Loucy (cell line): Measurements from ENCODE around the gene TMCC3.

Experiments used
- H2AFZ ChIP-seq: fragments of 200-600 bp; sonication (generic); 2 replicates; pipeline ENCODE4 v1.6.0; 2016; ENCODE audit warnings: antibody characterized with exemption, mild to moderate bottlenecking, low read length, moderate library complexity
- H3F3A ChIP-seq: fragments of 200-600 bp; 2 replicates; pipeline ENCODE4 v1.6.0; 2016; ENCODE audit warnings: antibody characterized with exemption, low read depth, mild to moderate bottlenecking
- H3K27me3 ChIP-seq: fragments of 200-600 bp; sonication (generic); 2 replicates; pipeline ENCODE4 v1.6.1; 2014; ENCODE audit warnings: low read length, mild to moderate bottlenecking; ENCODE audit not compliant: insufficient read depth, poor library complexity, severe bottlenecking
- H3K36me3 ChIP-seq: fragments of 200-600 bp; sonication (generic); 2 replicates; pipeline ENCODE4 v1.6.1; 2016; ENCODE audit warnings: low read length; ENCODE audit not compliant: insufficient read depth
- H3K4me1 ChIP-seq: fragments of 200-600 bp; sonication (generic); 2 replicates; pipeline ENCODE4 v1.5.1; 2014; ENCODE audit warnings: low read length, mild to moderate bottlenecking; ENCODE audit not compliant: insufficient read depth, poor library complexity, severe bottlenecking
- H3K4me2 ChIP-seq: fragments of 200-600 bp; sonication (generic); 2 replicates; pipeline ENCODE4 v1.6.0; 2014; ENCODE audit warnings: antibody characterized with exemption, low read length, low read depth, mild to moderate bottlenecking; ENCODE audit not compliant: poor library complexity, severe bottlenecking
- H3K4me3 ChIP-seq: fragments of 200-600 bp; sonication (generic); 2 replicates; pipeline ENCODE4 v1.5.1; 2014; ENCODE audit warnings: low read length, mild to moderate bottlenecking, mixed read lengths; ENCODE audit not compliant: poor library complexity, severe bottlenecking
- H3K79me2 ChIP-seq: fragments of 200-600 bp; sonication (generic); 2 replicates; pipeline ENCODE4 v1.6.1; 2014; ENCODE audit warnings: low read length; ENCODE audit not compliant: insufficient read depth
- H3K9ac ChIP-seq: fragments of 200-600 bp; sonication (generic); 2 replicates; pipeline ENCODE4 v1.6.0; 2014; ENCODE audit warnings: mild to moderate bottlenecking, low read depth, low read length, moderate library complexity; ENCODE audit not compliant: poor library complexity, severe bottlenecking
- H3K9me2 ChIP-seq: fragments of 200-600 bp; sonication (generic); replicated peaks from 2 replicates; pipeline ENCODE4 v1.6.1; 2016; ENCODE audit warnings: low read depth, low read length, mixed read lengths
- H3K9me3 ChIP-seq: fragments of 200-600 bp; sonication (generic); 2 replicates; pipeline ENCODE4 v1.6.1; 2014; ENCODE audit warnings: mild to moderate bottlenecking, antibody characterized with exemption, low read length, low read depth; ENCODE audit not compliant: insufficient read depth
- H4K20me1 ChIP-seq: fragments of 200-600 bp; sonication (generic); 2 replicates; pipeline ENCODE4 v1.6.0; 2014; ENCODE audit warnings: antibody characterized with exemption, low read length, mild to moderate bottlenecking; ENCODE audit not compliant: insufficient read depth, poor library complexity, severe bottlenecking
- CTCF ChIP-seq: fragments of 200-600 bp; sonication (generic); conservative IDR thresholded peaks from 2 replicates; pipeline ENCODE4 v1.5.1; 2014; ENCODE audit warnings: mild to moderate bottlenecking, antibody characterized with exemption, low read length
- EZH2phosphoT487 ChIP-seq: fragments of 200-600 bp; IDR thresholded peaks from 2 replicates; pipeline ENCODE4 v1.6.1; 2018; ENCODE audit warnings: antibody characterized with exemption, mild to moderate bottlenecking, moderate library complexity, borderline replicate concordance

TMCC3 gene

DNA sequence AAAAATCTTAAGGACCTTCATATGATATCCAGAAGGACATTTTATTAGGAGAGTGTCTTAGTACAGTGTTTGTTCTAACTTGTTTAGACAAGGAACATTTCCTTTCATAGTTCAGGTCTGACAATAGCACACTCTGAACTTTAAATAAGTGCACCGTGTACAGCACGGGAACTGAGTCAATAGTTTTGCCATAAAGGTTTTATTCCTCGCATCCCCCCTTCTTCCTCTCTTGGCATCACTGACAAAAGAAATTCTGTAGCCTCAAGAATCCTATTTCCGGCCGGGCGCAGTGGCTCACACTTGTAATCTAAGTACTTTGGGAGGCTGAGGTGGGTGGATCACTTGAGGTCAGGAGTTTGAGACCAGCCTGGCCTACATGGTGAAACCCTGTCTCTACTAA, 58.3 kb downstream of the TMCC3 start:
- H3K9me3 ChIP-seq, result no peaks in the 10 kb centered on the region
- H3F3A ChIP-seq, result no peaks in the 10 kb centered on the region
- H3K79me2 ChIP-seq, result no peaks in the 10 kb centered on the region
- no peak overlapping the region for H3K4me3 ChIP-seq
- H3K4me1 ChIP-seq, result peaks cover 12% of the 10 kb centered on the region
- H4K20me1 ChIP-seq, result no peaks in the 10 kb centered on the region
- H3K9me2 ChIP-seq, result no peaks in the 10 kb centered on the region
- TF ChIP-seq EZH2phosphoT487, result no peak
- TF ChIP-seq CTCF, result no peak
- no peak overlapping the region for H2AFZ ChIP-seq
- H3K36me3 ChIP-seq, result no peaks in the 10 kb centered on the region
- no peak overlapping the region for H3K4me2 ChIP-seq
- H3K27me3 ChIP-seq, result no peaks in the 10 kb centered on the region
- H3K9ac ChIP-seq, result no peak overlapping the region

DNA sequence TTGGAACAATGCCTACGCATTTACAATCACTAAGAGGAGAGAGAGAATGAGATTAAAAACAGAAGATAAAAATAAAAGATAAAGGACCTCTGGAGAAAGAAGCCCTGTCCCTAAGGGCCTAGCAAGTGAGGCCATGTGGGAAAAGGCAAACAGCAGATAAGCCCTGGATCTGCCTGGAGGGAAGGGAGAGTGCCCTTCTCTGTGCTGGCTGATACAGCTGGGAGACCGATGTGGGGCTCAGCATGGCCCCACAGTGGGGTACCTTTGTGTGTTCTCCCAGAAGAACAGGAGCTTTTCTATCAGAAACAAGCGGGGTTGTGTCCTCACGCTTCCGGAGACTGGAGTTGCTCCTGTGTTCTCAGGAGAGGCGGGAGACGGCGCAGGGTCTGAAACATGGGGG, 59.9 kb downstream of the TMCC3 start:
- Histone ChIP-seq H3K4me2 (no peak overlapping the region), H4K20me1 (no peaks in the 10 kb centered on the region), H3K27me3 (no peaks in the 10 kb centered on the region), H3K9me3 (no peaks in the 10 kb centered on the region), H3K9me2 (no peaks in the 10 kb centered on the region), H3K36me3 (no peaks in the 10 kb centered on the region), H3K4me1 (peaks cover 12% of the 10 kb centered on the region), H3K79me2 (no peaks in the 10 kb centered on the region), H2AFZ (no peak overlapping the region), H3F3A (no peaks in the 10 kb centered on the region), H3K4me3 (no peak overlapping the region), H3K9ac (no peak overlapping the region)
- TF ChIP-seq CTCF (no peak), EZH2phosphoT487 (no peak)

GRCh38 chr12:94589591-94590001, 60.8 kb downstream of the TMCC3 start:
- Histone ChIP-seq H2AFZ (no peak overlapping the region), H3K79me2 (no peaks in the 10 kb centered on the region), H3K4me3 (no peak overlapping the region), H3K4me2 (no peak overlapping the region), H3K27me3 (no peaks in the 10 kb centered on the region), H3K36me3 (no peaks in the 10 kb centered on the region), H4K20me1 (no peaks in the 10 kb centered on the region), H3K4me1 (peaks cover 11% of the 10 kb centered on the region), H3K9me3 (no peaks in the 10 kb centered on the region), H3F3A (no peaks in the 10 kb centered on the region), H3K9ac (no peak overlapping the region), H3K9me2 (no peaks in the 10 kb centered on the region)
- TF ChIP-seq EZH2phosphoT487, result no peak
- TF ChIP-seq CTCF, result no peak
